Hepatocyte (in vitro differentiated cells): ENCODE results near the gene NMNAT3. TPM values are rescaled to one million over a fixed set of nuclear protein-coding genes. Genes with fewer than 3 reads are reported as not detected.

Experiments
- DNase-seq: peaks from one replicate; pipeline ENCODE4 v3.0.0-alpha.2; 2016; ENCODE audit warnings: low spot score
- H2AFZ ChIP-seq: fragments of 200-600 bp; sonication (generic); 2 replicates; pipeline ENCODE4 v1.6.0; 2016; ENCODE audit warnings: antibody characterized with exemption, mild to moderate bottlenecking
- H3K27ac ChIP-seq: fragments of 200-600 bp; sonication (generic); 2 replicates; pipeline ENCODE4 v1.5.1; 2016; ENCODE audit warnings: mild to moderate bottlenecking
- H3K27me3 ChIP-seq: fragments of 200-600 bp; sonication (generic); 2 replicates; pipeline ENCODE4 v1.6.1; 2016
- H3K36me3 ChIP-seq: fragments of 200-600 bp; sonication (generic); replicated peaks from 2 replicates; pipeline ENCODE4 v1.5.1; 2016; ENCODE audit warnings: low read depth; ENCODE audit not compliant: insufficient read depth
- H3K4me1 ChIP-seq: fragments of 200-600 bp; sonication (generic); 2 replicates; pipeline ENCODE4 v1.5.1; 2016; ENCODE audit warnings: mild to moderate bottlenecking, moderate library complexity; ENCODE audit not compliant: insufficient read depth
- H3K4me2 ChIP-seq: fragments of 200-600 bp; sonication (generic); 2 replicates; pipeline ENCODE4 v1.6.0; 2016
- H3K4me3 ChIP-seq: fragments of 200-600 bp; sonication (generic); 2 replicates; pipeline ENCODE4 v1.5.1; 2016; ENCODE audit warnings: mild to moderate bottlenecking
- H3K79me2 ChIP-seq: fragments of 200-600 bp; sonication (generic); 2 replicates; pipeline ENCODE4 v1.6.0; 2017; ENCODE audit warnings: mild to moderate bottlenecking
- H3K9me2 ChIP-seq: fragments of 200-600 bp; sonication (generic); replicated peaks from 2 replicates; pipeline ENCODE4 v1.6.0; 2017; ENCODE audit warnings: mild to moderate bottlenecking; ENCODE audit not compliant: insufficient read depth
- H3K9me3 ChIP-seq: fragments of 200-600 bp; sonication (generic); 2 replicates; pipeline ENCODE4 v1.5.1; 2016; ENCODE audit warnings: low read depth, mild to moderate bottlenecking
- H4K20me1 ChIP-seq: fragments of 200-600 bp; sonication (generic); 2 replicates; pipeline ENCODE4 v1.6.0; 2016; ENCODE audit warnings: mild to moderate bottlenecking; ENCODE audit not compliant: insufficient read depth, poor library complexity, severe bottlenecking
- CTCF ChIP-seq: fragments of 200-600 bp; sonication (generic); IDR thresholded peaks from 2 replicates; pipeline ENCODE4 v1.5.1; 2016; ENCODE audit warnings: antibody characterized with exemption, mild to moderate bottlenecking; ENCODE audit not compliant: poor library complexity
- EZH2 ChIP-seq: fragments of 200-600 bp; sonication (generic); IDR thresholded peaks from 2 replicates; pipeline ENCODE4 v1.6.1; 2016; ENCODE audit warnings: antibody characterized with exemption, mild to moderate bottlenecking, borderline replicate concordance
- EZH2phosphoT487 ChIP-seq: fragments of 200-600 bp; sonication (generic); IDR thresholded peaks from one replicate; pipeline ENCODE4 v1.6.1; 2018; ENCODE audit warnings: antibody characterized with exemption, mild to moderate bottlenecking, low read depth, moderate library complexity; ENCODE audit not compliant: unreplicated experiment, severe bottlenecking
- WGBS: methylation state at CpG from one replicate; pipeline ENCODE4 v1.1.6; 2016; ENCODE audit warnings: low lambda C conversion rate; ENCODE audit errors: missing lambda C conversion rate; 5-methylcytosine and 5-hydroxymethylcytosine counted together
- polyA plus RNA-seq: library from polyadenylated mRNA; unstranded; fragments of >200 nt; fragmentation: Nextera tagmentation; extraction: Ambion mirVana; gene quantifications from 2 replicates; pipeline ENCODE4 v1.2.1, GENCODE V29; 2016
- total RNA-seq: library from RNA; depleted of rRNA; stranded (reverse); fragments of >200 nt; gene quantifications from 2 replicates; pipeline ENCODE4 v1.2.3, GENCODE V29; 2014

The NMNAT3 gene
- total and polyA plus RNA-seq, 2 experiments from 2014 or later = 4.7 to 8.3 TPM

GRCh38 chr3:139629033-139629432 lies 48.7 kb downstream of the NMNAT3 start:
- peak; percentile 23 for TF ChIP-seq CTCF
- no peak for TF ChIP-seq EZH2phosphoT487
- no peak for TF ChIP-seq EZH2

GRCh38 chr3:139627759-139628158 lies 50.0 kb downstream of the NMNAT3 start:
- Histone ChIP-seq H3K27me3 (no peaks in the 10 kb centered on the region), H2AFZ (no peak overlapping the region), H3K9me3 (no peaks in the 10 kb centered on the region), H4K20me1 (no peaks in the 10 kb centered on the region), H3K27ac (no peak overlapping the region), H3K4me2 (no peak overlapping the region), H3K79me2 (no peaks in the 10 kb centered on the region), H3K9me2 (no peaks in the 10 kb centered on the region), H3K36me3 (no peaks in the 10 kb centered on the region), H3K4me3 (no peak overlapping the region), H3K4me1 (no peaks in the 10 kb centered on the region)
- no peak for DNase-seq
- TF ChIP-seq EZH2 (no peak), CTCF (no peak), EZH2phosphoT487 (no peak)
- WGBS = 87% methylated on average over 5 of the region's 5 CpGs

More at GRCh38 chr3:139629033-139629432, 48.7 kb downstream of the NMNAT3 start:
- 76% methylated on average over 3 of the region's 3 CpGs for WGBS
- Histone ChIP-seq H3K4me2 (no peak overlapping the region), H3K4me1 (peaks cover 7% of the 10 kb centered on the region), H3K27ac (no peak overlapping the region), H3K36me3 (no peaks in the 10 kb centered on the region), H3K27me3 (no peaks in the 10 kb centered on the region), H4K20me1 (no peaks in the 10 kb centered on the region), H3K9me2 (no peaks in the 10 kb centered on the region), H3K79me2 (no peaks in the 10 kb centered on the region), H3K4me3 (no peak overlapping the region), H2AFZ (no peak overlapping the region), H3K9me3 (no peaks in the 10 kb centered on the region)
- DNase-seq = no peak

GRCh38 chr3:139620438-139620837 lies 57.3 kb downstream of the NMNAT3 start:
- Histone ChIP-seq H3K9me2 (no peaks in the 10 kb centered on the region), H3K4me3 (no peak overlapping the region), H3K9me3 (no peaks in the 10 kb centered on the region), H3K27ac (no peak overlapping the region), H4K20me1 (no peaks in the 10 kb centered on the region), H2AFZ (no peak overlapping the region), H3K4me2 (no peak overlapping the region), H3K79me2 (no peaks in the 10 kb centered on the region), H3K4me1 (no peaks in the 10 kb centered on the region), H3K36me3 (no peaks in the 10 kb centered on the region), H3K27me3 (no peaks in the 10 kb centered on the region)
- TF ChIP-seq EZH2phosphoT487 = no peak
- no peak for TF ChIP-seq CTCF
- no peak for TF ChIP-seq EZH2
- WGBS = 82% methylated on average over 3 of the region's 3 CpGs
- no peak for DNase-seq

GRCh38 chr3:139619484-139619883 lies 58.3 kb downstream of the NMNAT3 start:
- DNase-seq = no peak
- Histone ChIP-seq H3K36me3 (no peaks in the 10 kb centered on the region), H3K27ac (no peak overlapping the region), H3K9me2 (no peaks in the 10 kb centered on the region), H4K20me1 (no peaks in the 10 kb centered on the region), H3K27me3 (no peaks in the 10 kb centered on the region), H3K4me1 (no peaks in the 10 kb centered on the region), H3K9me3 (no peaks in the 10 kb centered on the region), H3K4me2 (no peak overlapping the region), H3K4me3 (no peak overlapping the region), H2AFZ (no peak overlapping the region), H3K79me2 (no peaks in the 10 kb centered on the region)
- no peak for TF ChIP-seq CTCF
- no peak for TF ChIP-seq EZH2phosphoT487
- TF ChIP-seq EZH2 = no peak
- 81% methylated on average over 1 of the region's 1 CpG for WGBS
